ENCODE data around the gene ORMDL3.
"Not testable (repeated sequence)": the region's sequence is repeated elsewhere in the genome, so short reads cannot be mapped to it uniquely, and the experiment has no call there.

The ORMDL3 gene

GRCh38 chr17:39904990-39905288, 22.5 kb downstream of the ORMDL3 start:
- in situ Hi-C loops (cut with HindIII; ENCODE audit: low pct_ligation_motif_present, low pct_unique_long_range_greater_than_20kb, low sequenced_read_pairs), result no loop called here

GRCh38 chr17:39903158-39903884, 24.1 kb downstream of the ORMDL3 start:
- in situ Hi-C loops (cut with HindIII; ENCODE audit: low pct_ligation_motif_present, low pct_unique_long_range_greater_than_20kb, low sequenced_read_pairs), result no loop called here
- no peak for DNase-seq

More at GRCh38 chr17:39904990-39905288, 22.5 kb downstream of the ORMDL3 start:
- no peak for DNase-seq

GRCh38 chr17:39902027-39902426, 25.4 kb downstream of the ORMDL3 start:
- in situ Hi-C loops (cut with HindIII; ENCODE audit: low pct_ligation_motif_present, low pct_unique_long_range_greater_than_20kb, low sequenced_read_pairs); DNase-seq: not testable (repeated sequence)

- in situ Hi-C loops (cut with HindIII; ENCODE audit: low pct_ligation_motif_present, low pct_unique_long_range_greater_than_20kb, low sequenced_read_pairs), result no loop called here
- DNase-seq, result no peak
These were observed 28.2 kb downstream of the ORMDL3 start for GRCh38 chr17:39899215-39899614.

- no peak for DNase-seq
- in situ Hi-C loops (cut with HindIII; ENCODE audit: low pct_ligation_motif_present, low pct_unique_long_range_greater_than_20kb, low sequenced_read_pairs), result no loop called here
These were observed 29.3 kb downstream of the ORMDL3 start for GRCh38 chr17:39898088-39898487.

GRCh38 chr17:39894681-39895376, 32.6 kb downstream of the ORMDL3 start:
- in situ Hi-C loops (cut with HindIII; ENCODE audit: low pct_ligation_motif_present, low pct_unique_long_range_greater_than_20kb, low sequenced_read_pairs), result no loop called here
- DNase-seq, result no peak

- in situ Hi-C loops (cut with HindIII; ENCODE audit: low pct_ligation_motif_present, low pct_unique_long_range_greater_than_20kb, low sequenced_read_pairs), result no loop called here
- DNase-seq, result no peak
These were observed 38.2 kb downstream of the ORMDL3 start for GRCh38 chr17:39889200-39889599.

- no peak for DNase-seq
- in situ Hi-C loops (cut with HindIII; ENCODE audit: low pct_ligation_motif_present, low pct_unique_long_range_greater_than_20kb, low sequenced_read_pairs), result no loop called here
These were observed 40.3 kb downstream of the ORMDL3 start for GRCh38 chr17:39887078-39887477.

- in situ Hi-C loops (cut with HindIII; ENCODE audit: low pct_ligation_motif_present, low pct_unique_long_range_greater_than_20kb, low sequenced_read_pairs); DNase-seq: not testable (repeated sequence)
These were observed 41.3 kb downstream of the ORMDL3 start for GRCh38 chr17:39886102-39886501.

- DNase-seq, result peak; percentile 40
- in situ Hi-C loops (cut with HindIII; ENCODE audit: low pct_ligation_motif_present, low pct_unique_long_range_greater_than_20kb, low sequenced_read_pairs), result no loop called here
These were observed 54.6 kb downstream of the ORMDL3 start for GRCh38 chr17:39872751-39873150.

GRCh38 chr17:39871801-39872200, 55.6 kb downstream of the ORMDL3 start:
- in situ Hi-C loops (cut with HindIII; ENCODE audit: low pct_ligation_motif_present, low pct_unique_long_range_greater_than_20kb, low sequenced_read_pairs), result no loop called here
- DNase-seq, result no peak
